Measurements from ENCODE around the gene STAT1. TPM values are rescaled to one million over a fixed set of nuclear protein-coding genes. Genes with fewer than 3 reads are reported as not detected.

Gene STAT1
- total RNA-seq, 1 experiment from 2014 or later, result 60.7 TPM

GRCh38 chr2:191037351-191037750 is 23.4 kb upstream of the STAT1 start:
- H3K9me3 ChIP-seq (ENCODE audit: control insufficient read depth in 1 of 2, insufficient read depth in 1 of 2, low read depth in 1 of 2, low read length in 2 of 2), result no peaks in the 10 kb centered on the region
- ChIA-PET CTCF (no interaction called here), RAD21 (ENCODE audit: low non-redundant PET in 1 of 2, low total read pairs in 2 of 2, uncharacterized antibody in 2 of 2, unreplicated experiment in 2 of 2) (no interaction called here), POLR2A (no interaction called here)
- no peak overlapping the region for H2AFZ ChIP-seq (ENCODE audit: low read depth, low read length, poor library complexity, severe bottlenecking)
- no peaks in the 10 kb centered on the region for H3K9me2 ChIP-seq (ENCODE audit: insufficient read depth)
- H3K4me1 ChIP-seq (ENCODE audit: control insufficient read depth in 1 of 2, insufficient read depth in 2 of 2, low read length in 2 of 2), result peaks cover 12 to 29% of the 10 kb centered on the region in 2 experiments
- H3K36me3 ChIP-seq (ENCODE audit: control insufficient read depth in 1 of 2, insufficient read depth in 2 of 2, low read length in 2 of 2), result no peaks in the 10 kb centered on the region
- intact Hi-C loops (cut with micrococcal nuclease), result no loop called here
- DNase-seq (ENCODE audit: low read depth, low spot score), result no peak
- no peak overlapping the region for H3K4me2 ChIP-seq (ENCODE audit: low read length)
- H3K9ac ChIP-seq (ENCODE audit: low read length), result no peak overlapping the region
- no TSS peak for BruUV-seq (replicated peaks)
- no peak overlapping the region for H3K27ac ChIP-seq (ENCODE audit: low read depth, low read length)
- TF ChIP-seq YY1 (IDR thresholded peaks at IDR 0.05; ENCODE audit: extremely low read depth, insufficient replicate concordance, low read depth, low read length), result no peak
- no peak for TF ChIP-seq REST (IDR thresholded peaks at IDR 0.05; ENCODE audit: low read depth)
- no peak for TF ChIP-seq ATF3 (IDR thresholded peaks at IDR 0.05)
- no peak for TF ChIP-seq SP1 (IDR thresholded peaks at IDR 0.05; ENCODE audit: low read depth)
- TF ChIP-seq SIN3A (IDR thresholded peaks at IDR 0.05; ENCODE audit: low read depth), result no peak
- no peak for TF ChIP-seq ZNF274 (IDR thresholded peaks at IDR 0.05; ENCODE audit: low read depth, low read length)
- no peak for TF ChIP-seq JUND (IDR thresholded peaks at IDR 0.05)
- TF ChIP-seq EGR1 (IDR thresholded peaks at IDR 0.05; ENCODE audit: low read depth), result no peak
- TF ChIP-seq MAX (IDR thresholded peaks at IDR 0.05), result no peak
- no peak for TF ChIP-seq CEBPB (IDR thresholded peaks at IDR 0.05; ENCODE audit: low read depth)
- TF ChIP-seq SRF (IDR thresholded peaks at IDR 0.05; ENCODE audit: low read depth), result no peak
- TF ChIP-seq ZBTB33 (IDR thresholded peaks at IDR 0.05; ENCODE audit: extremely low read depth, insufficient replicate concordance, low read length), result no peak
- TF ChIP-seq POLR2A (IDR thresholded peaks at IDR 0.05; ENCODE audit: borderline replicate concordance, extremely low read depth, insufficient read depth, insufficient read length), result no peak
- TF ChIP-seq FOSL1 (IDR thresholded peaks at IDR 0.05; ENCODE audit: low read depth), result no peak
- no peak for TF ChIP-seq RAD21 (IDR thresholded peaks at IDR 0.05; ENCODE audit: low read depth)
- no peak for TF ChIP-seq TCF7L2 (IDR thresholded peaks at IDR 0.05; ENCODE audit: borderline replicate concordance, extremely low read depth, insufficient read depth, insufficient read length)
- TF ChIP-seq ELF1 (IDR thresholded peaks at IDR 0.05; ENCODE audit: borderline replicate concordance, low read depth), result no peak
- H3K4me3 ChIP-seq (replicated peaks in 1 of 2; ENCODE audit: low read depth in 1 of 2, low read length in 2 of 2), result no peak overlapping the region
- H3K79me2 ChIP-seq (ENCODE audit: insufficient read depth, low read length), result no peaks in the 10 kb centered on the region
- no peaks in the 10 kb centered on the region for H3K27me3 ChIP-seq (ENCODE audit: insufficient read depth, low read length)
- H4K20me1 ChIP-seq (ENCODE audit: insufficient read depth), result no peaks in the 10 kb centered on the region
- ATAC-seq, result no peak

Data from HCT116 (cell line).